Measurements from ENCODE around the gene LDB2.

Gene LDB2

GRCh38 chr4:16889945-16890344 is 8.5 kb downstream of the LDB2 start:
- no peak overlapping the region for H3K4me3 ChIP-seq (ENCODE audit: low read depth, low read length)
- no peaks in the 10 kb centered on the region for H3K79me2 ChIP-seq
- H3K9me3 ChIP-seq (ENCODE audit: control insufficient read depth, low read length): no peaks in the 10 kb centered on the region
- H3K27ac ChIP-seq: no peak overlapping the region
- no peak overlapping the region for H2AFZ ChIP-seq
- no peak overlapping the region for H3K9ac ChIP-seq
- TF ChIP-seq CTCF (IDR thresholded peaks at IDR 0.05): no peak
- no peaks in the 10 kb centered on the region for H3K27me3 ChIP-seq (ENCODE audit: control insufficient read depth, insufficient read depth, low read length)
- no peaks in the 10 kb centered on the region for H3K36me3 ChIP-seq (ENCODE audit: control insufficient read depth, insufficient read depth, low read length)
- no peak overlapping the region for H3K4me2 ChIP-seq (ENCODE audit: low read length)
- H3K4me1 ChIP-seq: no peaks in the 10 kb centered on the region

- Histone ChIP-seq H3K36me3 (ENCODE audit: control insufficient read depth, insufficient read depth, low read length) (no peaks in the 10 kb centered on the region), H3K4me3 (ENCODE audit: low read depth, low read length) (no peak overlapping the region), H3K9ac (no peak overlapping the region), H2AFZ (no peak overlapping the region), H3K4me2 (ENCODE audit: low read length) (no peak overlapping the region), H3K4me1 (no peaks in the 10 kb centered on the region), H3K27me3 (ENCODE audit: control insufficient read depth, insufficient read depth, low read length) (no peaks in the 10 kb centered on the region), H3K27ac (no peak overlapping the region), H3K9me3 (ENCODE audit: control insufficient read depth, low read length) (no peaks in the 10 kb centered on the region), H3K79me2 (no peaks in the 10 kb centered on the region)
- no peak for TF ChIP-seq CTCF (IDR thresholded peaks at IDR 0.05)
Measured at GRCh38 chr4:16887887-16888286, 10.6 kb downstream of the LDB2 start.

GRCh38 chr4:16884673-16885460 is 13.6 kb downstream of the LDB2 start:
- H3K79me2 ChIP-seq: no peaks in the 10 kb centered on the region
- H3K9ac ChIP-seq: no peak overlapping the region
- H3K27ac ChIP-seq: no peak overlapping the region
- no peaks in the 10 kb centered on the region for H3K9me3 ChIP-seq (ENCODE audit: control insufficient read depth, low read length)
- no peaks in the 10 kb centered on the region for H3K4me1 ChIP-seq
- TF ChIP-seq CTCF (IDR thresholded peaks at IDR 0.05): no peak
- H3K4me2 ChIP-seq (ENCODE audit: low read length): no peak overlapping the region
- no peak overlapping the region for H2AFZ ChIP-seq
- H3K36me3 ChIP-seq (ENCODE audit: control insufficient read depth, insufficient read depth, low read length): no peaks in the 10 kb centered on the region
- H3K27me3 ChIP-seq (ENCODE audit: control insufficient read depth, insufficient read depth, low read length): no peaks in the 10 kb centered on the region
- H3K4me3 ChIP-seq (ENCODE audit: low read depth, low read length): no peak overlapping the region

- Histone ChIP-seq H3K4me1 (no peaks in the 10 kb centered on the region), H3K27me3 (ENCODE audit: control insufficient read depth, insufficient read depth, low read length) (no peaks in the 10 kb centered on the region), H3K79me2 (no peaks in the 10 kb centered on the region), H3K36me3 (ENCODE audit: control insufficient read depth, insufficient read depth, low read length) (no peaks in the 10 kb centered on the region), H3K27ac (no peak overlapping the region), H2AFZ (no peak overlapping the region), H3K4me2 (ENCODE audit: low read length) (no peak overlapping the region), H3K4me3 (ENCODE audit: low read depth, low read length) (no peak overlapping the region), H3K9me3 (ENCODE audit: control insufficient read depth, low read length) (no peaks in the 10 kb centered on the region), H3K9ac (no peak overlapping the region)
- TF ChIP-seq CTCF (IDR thresholded peaks at IDR 0.05): no peak
Measured at GRCh38 chr4:16883806-16884205, 14.6 kb downstream of the LDB2 start.
